HEK293T (cell line): ENCODE measurements around the gene GDA.

Source experiments
- CTCF ChIA-PET: fragments of 350-600 bp; formaldehyde crosslinking; extraction: SDS; loops from one replicate; lab custom pipeline; 2021; ENCODE audit warnings: antibody characterized with exemption, inconsistent platforms; lab: Yijun Ruan, JAX
- POLR2A ChIA-PET: fragments of 350-600 bp; formaldehyde crosslinking; extraction: SDS; loops from one replicate; lab custom pipeline; 2020; ENCODE audit warnings: antibody characterized with exemption, inconsistent platforms; lab: Yijun Ruan, JAX
- DNase-seq: peaks from one replicate; pipeline ENCODE4 v3.0.0; 2012; ENCODE audit warnings: mixed read lengths; ENCODE audit errors: extremely low spot score
- ARNT ChIP-seq: fragments of 450-650 bp; IDR thresholded peaks from 2 replicates; pipeline ENCODE4 v1.6.1; 2017; ENCODE audit warnings: mild to moderate bottlenecking
- BHLHE40 ChIP-seq: fragments of 450-650 bp; IDR thresholded peaks from 2 replicates; pipeline ENCODE4 v1.6.1; 2016; ENCODE audit warnings: mild to moderate bottlenecking, moderate library complexity, borderline replicate concordance
- CTBP1 ChIP-seq: fragments of 450-650 bp; IDR thresholded peaks from 2 replicates; pipeline ENCODE4 v1.6.1; 2016; ENCODE audit warnings: borderline replicate concordance
- ELF4 ChIP-seq: fragments of 450-650 bp; IDR thresholded peaks from 2 replicates; pipeline ENCODE4 v1.6.1; 2017; ENCODE audit warnings: antibody characterized with exemption
- FOXA1 ChIP-seq: fragments of 450-650 bp; IDR thresholded peaks from 2 replicates; pipeline ENCODE4 v1.6.1; 2016; ENCODE audit warnings: mild to moderate bottlenecking
- FOXK2 ChIP-seq: fragments of 450-650 bp; IDR thresholded peaks from 2 replicates; pipeline ENCODE4 v1.6.1; 2016; ENCODE audit warnings: mild to moderate bottlenecking
- FOXM1 ChIP-seq: fragments of 450-650 bp; IDR thresholded peaks from 2 replicates; pipeline ENCODE4 v1.6.1; 2017; ENCODE audit warnings: mild to moderate bottlenecking, borderline replicate concordance
- HDGF ChIP-seq: fragments of 450-650 bp; IDR thresholded peaks from 2 replicates; pipeline ENCODE4 v1.6.1; 2017; ENCODE audit warnings: antibody characterized with exemption, borderline replicate concordance
- L3MBTL2 ChIP-seq: fragments of 450-650 bp; conservative IDR thresholded peaks from 2 replicates; pipeline ENCODE4 v1.6.1; 2016; ENCODE audit warnings: mild to moderate bottlenecking
- LEF1 ChIP-seq: fragments of 450-650 bp; IDR thresholded peaks from 2 replicates; pipeline ENCODE4 v1.6.1; 2017; ENCODE audit warnings: mild to moderate bottlenecking, borderline replicate concordance
- NFRKB ChIP-seq: fragments of 450-650 bp; IDR thresholded peaks from 2 replicates; pipeline ENCODE4 v1.6.1; 2016; ENCODE audit warnings: mild to moderate bottlenecking, moderate library complexity
- SP1 ChIP-seq: fragments of 450-650 bp; IDR thresholded peaks from 2 replicates; pipeline ENCODE4 v1.6.1; 2017
- SUZ12 ChIP-seq: fragments of 450-650 bp; IDR thresholded peaks from 2 replicates; pipeline ENCODE4 v1.6.1; 2016; ENCODE audit warnings: mild to moderate bottlenecking
- TARDBP ChIP-seq: fragments of 450-650 bp; IDR thresholded peaks from 2 replicates; pipeline ENCODE4 v1.6.1; 2016
- ZNF384 ChIP-seq: fragments of 450-650 bp; IDR thresholded peaks from 2 replicates; pipeline ENCODE4 v1.6.1; 2016
- TF ChIP-seq, protein P1 (sequence below): fragments of 450-650 bp; IDR thresholded peaks from 2 replicates; pipeline ENCODE4 v1.6.1; 2016

Gene GDA

GRCh38 chr9:72150661-72151060 is 1.4 kb downstream of the GDA start:
- no peak for DNase-seq
- ChIA-PET POLR2A (no interaction called here), CTCF (no interaction called here)
- TF ChIP-seq, protein P1, sequence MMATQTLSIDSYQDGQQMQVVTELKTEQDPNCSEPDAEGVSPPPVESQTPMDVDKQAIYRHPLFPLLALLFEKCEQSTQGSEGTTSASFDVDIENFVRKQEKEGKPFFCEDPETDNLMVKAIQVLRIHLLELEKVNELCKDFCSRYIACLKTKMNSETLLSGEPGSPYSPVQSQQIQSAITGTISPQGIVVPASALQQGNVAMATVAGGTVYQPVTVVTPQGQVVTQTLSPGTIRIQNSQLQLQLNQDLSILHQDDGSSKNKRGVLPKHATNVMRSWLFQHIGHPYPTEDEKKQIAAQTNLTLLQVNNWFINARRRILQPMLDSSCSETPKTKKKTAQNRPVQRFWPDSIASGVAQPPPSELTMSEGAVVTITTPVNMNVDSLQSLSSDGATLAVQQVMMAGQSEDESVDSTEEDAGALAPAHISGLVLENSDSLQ, result no peak
- TF ChIP-seq FOXM1, result no peak
- no peak for TF ChIP-seq ZNF384
- no peak for TF ChIP-seq TARDBP
- no peak for TF ChIP-seq LEF1
- TF ChIP-seq ARNT, result no peak
- no peak for TF ChIP-seq SUZ12
- TF ChIP-seq SP1, result no peak
- TF ChIP-seq FOXK2, result no peak
- TF ChIP-seq BHLHE40, result no peak
- TF ChIP-seq L3MBTL2, result no peak
- TF ChIP-seq HDGF, result no peak
- no peak for TF ChIP-seq CTBP1
- TF ChIP-seq NFRKB, result no peak
- TF ChIP-seq FOXA1, result no peak
- no peak for TF ChIP-seq ELF4

GRCh38 chr9:72151104-72151503 is 1.9 kb downstream of the GDA start:
- ChIA-PET CTCF (no interaction called here), POLR2A (no interaction called here)
- no peak for DNase-seq
- TF ChIP-seq FOXK2 (no peak), HDGF (no peak), TARDBP (no peak), SUZ12 (no peak), SP1 (no peak), ZNF384 (no peak), ARNT (no peak), FOXA1 (no peak), FOXM1 (no peak), NFRKB (no peak), LEF1 (no peak), L3MBTL2 (no peak), BHLHE40 (no peak), CTBP1 (no peak), ELF4 (no peak)
- TF ChIP-seq, protein P1, result no peak

DNA sequence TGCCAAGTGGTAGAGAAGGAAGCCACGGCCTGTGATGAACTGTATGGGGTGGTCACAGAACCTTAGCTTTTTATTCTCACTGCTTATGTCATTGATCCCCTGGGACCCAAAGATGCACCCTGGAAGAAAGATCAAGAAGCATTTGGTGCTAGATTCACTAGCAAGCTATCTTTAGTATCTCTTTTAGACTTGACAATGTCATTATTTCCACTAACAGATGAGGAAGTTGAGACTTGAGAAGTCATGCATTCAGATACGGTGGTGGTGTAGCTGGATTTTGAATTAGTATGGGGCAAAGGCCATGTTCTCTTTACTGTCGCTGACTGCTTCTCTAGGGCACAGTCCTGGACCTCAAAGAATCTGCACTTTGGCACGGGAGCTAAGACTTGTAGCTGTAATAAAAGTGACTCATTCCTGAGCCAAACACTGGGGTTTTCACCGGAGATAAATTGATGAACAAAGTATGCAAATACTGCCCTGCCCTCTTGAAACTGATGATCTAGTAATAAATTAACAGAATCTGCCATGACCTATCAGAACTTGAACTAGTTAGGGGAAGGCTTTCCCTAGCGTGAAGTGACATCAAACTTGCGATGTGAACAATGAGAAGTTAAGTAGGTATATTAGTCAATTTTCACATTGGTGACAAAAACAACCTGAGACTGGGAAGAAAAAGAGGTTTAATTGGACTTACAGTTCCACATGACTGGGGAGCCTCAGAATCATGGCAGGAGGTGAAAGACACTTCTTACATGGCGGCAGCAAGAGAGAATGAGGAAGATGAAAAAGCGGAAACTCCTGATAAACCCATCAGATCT is 5.4 kb downstream of the GDA start:
- TF ChIP-seq LEF1 (no peak), BHLHE40 (no peak), CTBP1 (no peak), SP1 (no peak), ARNT (no peak), ZNF384 (no peak), SUZ12 (no peak), ELF4 (no peak), L3MBTL2 (no peak), TARDBP (no peak), NFRKB (no peak), FOXM1 (no peak), FOXA1 (no peak), FOXK2 (no peak), HDGF (no peak)
- TF ChIP-seq, protein P1, result no peak
- ChIA-PET CTCF (no interaction called here), POLR2A (no interaction called here)
- no peak for DNase-seq

DNA sequence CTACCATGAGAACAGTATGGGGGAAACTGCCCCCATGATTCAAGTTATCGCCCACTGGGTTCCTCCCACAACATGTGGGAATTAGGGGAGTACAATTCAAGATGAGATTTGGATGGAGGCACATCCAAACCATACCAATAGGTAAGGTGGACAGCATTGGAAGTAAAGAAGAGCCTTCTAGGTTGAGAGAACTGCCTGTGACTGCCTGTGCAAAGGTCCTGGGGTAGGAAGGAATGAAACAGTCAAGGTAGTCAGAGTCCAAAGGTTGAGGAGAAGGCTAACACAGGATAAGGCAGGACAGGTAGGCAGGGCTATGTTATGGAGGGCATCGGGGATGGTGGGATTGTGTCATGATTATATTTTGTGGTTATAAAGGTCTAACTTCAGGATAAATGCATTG is 6.1 kb downstream of the GDA start:
- TF ChIP-seq LEF1 (no peak), FOXA1 (no peak), SP1 (no peak), ARNT (no peak), TARDBP (no peak), ELF4 (no peak), HDGF (no peak)
- ChIA-PET POLR2A (no interaction called here), CTCF (no interaction called here)
- DNase-seq, result no peak

DNA sequence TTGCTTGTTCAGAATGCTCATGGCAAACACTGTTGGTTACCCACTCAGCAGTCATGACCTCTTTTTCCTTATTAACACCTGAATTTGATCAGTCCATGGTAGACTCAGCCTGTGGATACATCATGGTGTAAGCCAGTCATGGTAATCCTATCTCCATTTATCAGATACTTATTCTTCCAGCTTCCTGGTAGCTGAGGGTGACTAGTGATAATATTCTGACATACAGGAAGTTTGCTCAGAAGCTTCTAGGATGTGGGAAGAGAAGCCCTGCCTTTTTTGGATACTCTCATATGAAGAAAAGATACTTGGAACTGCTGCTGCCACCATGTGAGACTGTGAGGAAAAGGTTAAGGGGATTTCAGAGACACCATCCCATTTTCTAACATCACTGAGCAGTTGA is 7.3 kb downstream of the GDA start:
- TF ChIP-seq SUZ12, result no peak
- TF ChIP-seq FOXA1, result no peak
- no peak for TF ChIP-seq CTBP1
- TF ChIP-seq FOXM1, result no peak
- TF ChIP-seq, protein P1, result no peak
- no peak for TF ChIP-seq LEF1
- TF ChIP-seq BHLHE40, result no peak
- no peak for TF ChIP-seq L3MBTL2
- no peak for TF ChIP-seq TARDBP
- no peak for TF ChIP-seq HDGF
- no peak for TF ChIP-seq FOXK2
- DNase-seq, result no peak
- ChIA-PET CTCF (interaction anchor here (0.9 kb wide), 1 partner anchor 115 kb away, joined by 3 read pairs; no protein-coding TSS in a partner anchor), POLR2A (no interaction called here)

GRCh38 chr9:72158680-72159079 is 9.4 kb downstream of the GDA start:
- TF ChIP-seq SUZ12, result no peak
- TF ChIP-seq, protein P1, result no peak
- no peak for TF ChIP-seq BHLHE40
- TF ChIP-seq ARNT, result no peak
- ChIA-PET CTCF (no interaction called here), POLR2A (no interaction called here)
- no peak for DNase-seq
